Heart right ventricle (tissue), 16 donors: Measurements from ENCODE around the gene MTCP1. TPM values are rescaled to one million over a fixed set of nuclear protein-coding genes. Genes with fewer than 3 reads are reported as not detected.
A peak's percentile ranks its signal among the peaks of the same experiment; 100 is the strongest.

ENCODE experiments used
- ATAC-seq, 8 donors: fragments of 200-7000 bp; cut with Tn5 transposase; one replicate each; pipeline ENCODE4 v1.9.1; 2020; ENCODE audit warnings: mild to moderate bottlenecking in 8 of 8, moderate library complexity in 8 of 8, moderate number of reproducible peaks in 1 of 8
- DNase-seq, 2 donors: peaks; one replicate each; pipeline ENCODE4 v3.0.0-alpha.2; 2020
- H3K27ac ChIP-seq, 10 donors: fragments of 200-600 bp; sonication (generic) in 2 of 10; one replicate each; pipeline versions ENCODE4 v1.5.0 to v1.8.0; 2020 to 2022; ENCODE audit warnings: mild to moderate bottlenecking in 3 of 10
- H3K27me3 ChIP-seq, 7 donors: fragments of 200-600 bp; one replicate each; pipeline ENCODE4 v1.8.0; 2021 to 2022; ENCODE audit warnings: mild to moderate bottlenecking in 2 of 7
- H3K36me3 ChIP-seq, 9 donors: fragments of 200-600 bp; sonication (generic) in 1 of 9; one replicate each; pipeline versions ENCODE4 v1.5.0 to v1.8.0; 2020 to 2022; ENCODE audit warnings: mild to moderate bottlenecking in 2 of 9
- H3K4me1 ChIP-seq, 9 donors: fragments of 200-600 bp; sonication (generic) in 1 of 9; one replicate each; pipeline versions ENCODE4 v1.5.0 to v1.8.0; 2020 to 2022; ENCODE audit warnings: mild to moderate bottlenecking in 4 of 9
- H3K4me3 ChIP-seq, 10 donors: fragments of 200-600 bp; sonication (generic) in 2 of 10; one replicate each; pipeline versions ENCODE4 v1.5.0 to v1.8.0; 2020 to 2022; ENCODE audit warnings: mild to moderate bottlenecking in 7 of 10, moderate library complexity in 2 of 10
- H3K9me3 ChIP-seq, 11 donors: fragments of 200-600 bp in 10 of 11; sonication (generic) in 2 of 11; one replicate each; pipeline versions ENCODE4 v1.5.0 to v1.8.0; 2013 to 2022; ENCODE audit warnings: mild to moderate bottlenecking in 2 of 11, control low read depth in 1 of 11, moderate library complexity in 1 of 11
- WGBS, 2 donors: extraction: QIAGEN DNeasy Blood & Tissue Kit; methylation state at CpG; one replicate each; pipeline ENCODE4 v1.1.7; 2013; ENCODE audit warnings: inconsistent platforms in 1 of 2; 5-methylcytosine and 5-hydroxymethylcytosine counted together
- intact Hi-C, 10 donors: fragments of 100-400 bp; cut with DNase I; formaldehyde crosslinking; loops; one replicate each; pipeline versions ENCODE4 v1.11.1 to v1.14.2; 2022
- polyA plus RNA-seq, 2 donors: library from polyadenylated mRNA; stranded (reverse); fragments of 200-250 nt; gene quantifications; one replicate each; pipeline ENCODE4 v1.2.3, GENCODE V29; 2013
- total RNA-seq, 10 donors: library from RNA; stranded (reverse); fragmentation: NEBNext Ultra II Directional in 3 of 10; extraction: Animal tissue kit (Norgen Biotek cat#: 25700) in 3 of 10; gene quantifications; one replicate each; pipeline versions ENCODE4 v1.2.1 to v1.2.4, GENCODE V29; 2021 to 2023
- TF ChIP-seq, protein P1 (sequence below), 9 donors: fragments of 200-600 bp; sonication (generic) in 2 of 9; IDR thresholded peaks; one replicate each; pipeline versions ENCODE4 v1.5.0 to v1.8.0; 2021 to 2022; ENCODE audit warnings: antibody characterized with exemption in 9 of 9, mild to moderate bottlenecking in 5 of 9, moderate library complexity in 1 of 9
- donor health status: Arrhythmogenic right ventricular cardiomyopathy.
- donor health status: ischemic (EF 13 %, LVEDD 7.1; RV severe dilation, severe dysfunction).
- donor health status: healthy with polysubstance abuse.
- donor health status: DM: no; HTN: yes; CAD: no.
- donor health status: DM: no; HTN: no; CAD: no.
- donor health status: ischemic (EF 25% LVEDD 6.9; RV normal size, moderate dysfunction).
- donor health status: ischemic (EF 25% LVEDD 5.7; RV mildly dilated, moderate dysfunction).
- donor health status: healthy.
- donor health status: DM: yes; HTN: yes; CAD: no.
- donor health status: Ischemic cardiomyopathy.
- donor health status: ischemic (EF 35%, LVEDD 5.7; RV mildly dilated, moderate dysfunction).
- donor health status: nonischemic (EF 11% LVEDD 7.7; RV severe dilation, severe dysfunction).
- donor health status: DM: yes; HTN: yes; CAD: no.
- donor health status: PGD.
- donor health status: ischemic (EF 29% LVEDD 5.4; RV normal size, mild dysfunction).
- donor health status: nonischemic (EF 23%, LVEDD 6.1; RV moderate dilation, normal function).

MTCP1 gene
- total and polyA plus RNA-seq, 12 donors: 21.2 to 384 (median 48.8) TPM

DNA sequence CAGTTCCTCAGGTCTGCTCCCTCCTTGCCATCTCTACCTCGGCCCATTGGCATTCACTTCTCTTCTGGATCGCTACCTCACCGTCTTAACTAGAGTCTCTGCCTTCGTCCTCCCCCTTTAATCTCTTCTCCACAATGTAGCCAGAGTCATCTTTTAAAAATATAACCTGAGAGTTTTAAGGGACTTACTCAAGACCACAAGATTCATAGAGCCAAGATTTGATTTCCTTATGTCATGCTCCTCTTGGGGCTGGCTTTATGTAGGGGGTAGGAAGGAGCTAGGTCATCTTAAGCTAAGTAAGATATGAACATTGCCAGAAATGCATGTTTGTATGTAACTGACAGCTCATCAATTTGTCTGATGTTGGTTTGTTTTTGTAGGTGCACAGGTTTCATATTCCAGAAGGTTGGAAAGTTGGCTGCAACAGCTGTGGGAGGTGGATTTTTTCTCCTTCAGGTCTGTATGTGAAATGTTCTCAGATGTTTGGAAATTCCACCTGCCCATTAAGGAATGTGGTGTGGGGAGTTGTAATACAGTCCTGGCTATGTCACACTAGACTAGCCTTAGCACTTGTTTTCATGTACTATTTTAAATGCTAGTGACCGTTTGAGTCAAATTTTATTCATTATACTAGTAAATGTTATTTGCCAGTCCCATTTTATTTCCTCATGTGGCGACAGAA lies 24.7 kb downstream of the MTCP1 start:
- ATAC-seq (no peak), DNase-seq (no peak)
- WGBS, 2 donors: 83 to 85% methylated on average over 6 of the region's 6 CpGs

DNA sequence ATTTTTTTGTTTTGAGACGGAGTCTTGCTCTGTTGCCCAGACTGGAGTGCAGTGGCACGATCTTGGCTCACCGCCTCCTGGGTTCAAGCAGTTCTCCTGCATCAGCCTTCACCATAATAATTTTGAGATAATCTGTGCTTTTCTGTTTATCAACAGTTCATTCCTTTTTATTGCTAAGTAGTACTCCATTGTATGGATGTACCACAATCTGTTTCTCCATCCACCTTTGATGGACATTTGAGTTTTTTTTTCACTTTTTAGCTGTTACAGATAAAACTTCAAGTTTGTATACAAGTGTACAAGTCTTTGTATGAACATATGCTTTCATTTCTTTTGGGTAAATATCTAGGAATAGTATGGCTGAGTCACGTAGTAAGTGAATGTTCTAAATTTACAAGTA lies 35.2 kb downstream of the MTCP1 start:
- no peak overlapping the region for H3K4me3 ChIP-seq
- peaks cover 0 to 17% (median 7%) of the 10 kb centered on the region in 11 donors for H3K9me3 ChIP-seq
- no peaks in the 10 kb centered on the region for H3K27me3 ChIP-seq
- H3K4me1 ChIP-seq: peaks cover 0 to 10% (median 0%) of the 10 kb centered on the region in 9 donors
- no peak for ATAC-seq
- WGBS, 2 donors: 98 to 99% methylated on average over 4 of the region's 4 CpGs
- no peak for DNase-seq
- H3K27ac ChIP-seq: no peak overlapping the region
- H3K36me3 ChIP-seq: peaks cover 0 to 65% (median 7%) of the 10 kb centered on the region in 9 donors
- TF ChIP-seq, protein P1, sequence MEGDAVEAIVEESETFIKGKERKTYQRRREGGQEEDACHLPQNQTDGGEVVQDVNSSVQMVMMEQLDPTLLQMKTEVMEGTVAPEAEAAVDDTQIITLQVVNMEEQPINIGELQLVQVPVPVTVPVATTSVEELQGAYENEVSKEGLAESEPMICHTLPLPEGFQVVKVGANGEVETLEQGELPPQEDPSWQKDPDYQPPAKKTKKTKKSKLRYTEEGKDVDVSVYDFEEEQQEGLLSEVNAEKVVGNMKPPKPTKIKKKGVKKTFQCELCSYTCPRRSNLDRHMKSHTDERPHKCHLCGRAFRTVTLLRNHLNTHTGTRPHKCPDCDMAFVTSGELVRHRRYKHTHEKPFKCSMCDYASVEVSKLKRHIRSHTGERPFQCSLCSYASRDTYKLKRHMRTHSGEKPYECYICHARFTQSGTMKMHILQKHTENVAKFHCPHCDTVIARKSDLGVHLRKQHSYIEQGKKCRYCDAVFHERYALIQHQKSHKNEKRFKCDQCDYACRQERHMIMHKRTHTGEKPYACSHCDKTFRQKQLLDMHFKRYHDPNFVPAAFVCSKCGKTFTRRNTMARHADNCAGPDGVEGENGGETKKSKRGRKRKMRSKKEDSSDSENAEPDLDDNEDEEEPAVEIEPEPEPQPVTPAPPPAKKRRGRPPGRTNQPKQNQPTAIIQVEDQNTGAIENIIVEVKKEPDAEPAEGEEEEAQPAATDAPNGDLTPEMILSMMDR (IDR thresholded peaks at IDR 0.05): no peak
- intact Hi-C loops: no loop called here

More for the DNA sequence above, 24.7 kb downstream of the MTCP1 start:
- TF ChIP-seq, protein P1 (IDR thresholded peaks at IDR 0.05): no peak
- Histone ChIP-seq H3K27ac (no peak overlapping the region), H3K27me3 (peaks cover 0 to 4% (median 0%) of the 10 kb centered on the region in 7 donors), H3K9me3 (no peaks in the 10 kb centered on the region), H3K36me3 (peaks cover 0 to 24% (median 0%) of the 10 kb centered on the region in 9 donors), H3K4me1 (peaks cover 0 to 30% (median 5%) of the 10 kb centered on the region in 9 donors), H3K4me3 (no peak overlapping the region)
- intact Hi-C loops: loop anchor here in 1 of 10 donors (1.0 kb wide), 1 partner anchor 8 kb away; no protein-coding TSS in a partner anchor

DNA sequence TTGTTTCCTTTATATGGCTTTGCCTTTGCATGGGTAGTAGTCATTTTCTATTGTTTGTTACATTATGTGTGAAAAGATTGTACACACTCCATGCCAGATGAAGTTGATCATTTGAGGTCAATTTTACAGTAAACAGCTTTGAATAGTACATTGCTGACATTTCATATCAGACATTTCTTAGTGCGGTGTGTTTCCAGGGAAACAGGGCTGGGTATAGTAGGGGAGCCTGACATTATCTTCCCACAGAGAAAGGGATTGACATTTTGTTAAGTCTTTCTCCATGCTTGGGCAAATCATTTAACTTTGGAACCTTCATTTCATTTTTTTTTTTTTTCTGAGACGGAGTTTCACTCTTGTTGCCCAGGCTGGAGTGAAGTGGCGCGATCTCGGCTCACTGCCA lies 39.3 kb downstream of the MTCP1 start:
- H3K4me3 ChIP-seq: no peak overlapping the region
- 80 to 81% methylated on average over 5 of the region's 5 CpGs for WGBS, 2 donors
- peak overlapping the region in 1 of 10 donors; percentile 18 for H3K27ac ChIP-seq
- intact Hi-C loops: no loop called here
- H3K9me3 ChIP-seq: peaks cover 0 to 13% (median 7%) of the 10 kb centered on the region in 11 donors
- peaks cover 0 to 28% (median 4%) of the 10 kb centered on the region in 9 donors for H3K4me1 ChIP-seq
- H3K36me3 ChIP-seq: peaks cover 0 to 37% (median 7%) of the 10 kb centered on the region in 9 donors
- H3K27me3 ChIP-seq: no peaks in the 10 kb centered on the region
- DNase-seq: no peak
- TF ChIP-seq, protein P1 (IDR thresholded peaks at IDR 0.05): no peak
- ATAC-seq: no peak

DNA sequence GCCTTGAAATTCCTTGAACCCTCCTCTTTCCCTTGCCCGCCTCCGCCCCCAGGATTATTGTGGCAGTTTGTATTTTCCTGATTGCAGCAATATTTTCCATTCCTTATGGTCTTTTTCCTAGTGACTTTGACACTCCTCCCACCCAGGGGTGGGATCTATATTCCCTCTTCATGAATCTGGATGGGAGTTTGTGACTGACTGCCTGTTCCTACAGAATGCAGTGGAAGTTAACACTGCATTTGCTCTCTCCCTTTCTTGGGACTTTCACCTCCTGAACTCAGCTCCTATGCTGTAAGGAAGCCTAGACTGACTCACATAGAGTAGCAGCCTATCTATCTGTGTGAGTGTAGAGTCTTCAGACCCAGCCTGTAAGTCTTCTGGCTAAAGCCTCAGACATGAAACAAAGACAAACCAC lies 42.1 kb downstream of the MTCP1 start:
- WGBS, 2 donors: 53 to 70% methylated on average over 2 of the region's 2 CpGs
- H3K4me3 ChIP-seq: peak overlapping the region in 6 of 10 donors; percentile 20 to 75 (median 62)
- peaks cover 0 to 34% (median 4%) of the 10 kb centered on the region in 9 donors for H3K4me1 ChIP-seq
- ATAC-seq (no peak), DNase-seq (no peak)
- peak overlapping the region; percentile 85 to 99 (median 98) for H3K27ac ChIP-seq
- peaks cover 0 to 9% (median 0%) of the 10 kb centered on the region in 9 donors for H3K36me3 ChIP-seq
- TF ChIP-seq, protein P1 (IDR thresholded peaks at IDR 0.05): no peak
- H3K9me3 ChIP-seq: peaks cover 0 to 5% (median 0%) of the 10 kb centered on the region in 11 donors
- H3K27me3 ChIP-seq: no peaks in the 10 kb centered on the region
- intact Hi-C loops: loop anchor here in 1 of 10 donors (2.0 to 5.0 kb wide), 2 partner anchors 20 to 43 kb away; partner anchors contain the start of genes BRCC3, CMC4 and MTCP1
